ENCODE results near the gene XPNPEP2. TPM values are rescaled to one million over a fixed set of nuclear protein-coding genes. Genes with fewer than 3 reads are reported as not detected.

The XPNPEP2 gene, protein sequence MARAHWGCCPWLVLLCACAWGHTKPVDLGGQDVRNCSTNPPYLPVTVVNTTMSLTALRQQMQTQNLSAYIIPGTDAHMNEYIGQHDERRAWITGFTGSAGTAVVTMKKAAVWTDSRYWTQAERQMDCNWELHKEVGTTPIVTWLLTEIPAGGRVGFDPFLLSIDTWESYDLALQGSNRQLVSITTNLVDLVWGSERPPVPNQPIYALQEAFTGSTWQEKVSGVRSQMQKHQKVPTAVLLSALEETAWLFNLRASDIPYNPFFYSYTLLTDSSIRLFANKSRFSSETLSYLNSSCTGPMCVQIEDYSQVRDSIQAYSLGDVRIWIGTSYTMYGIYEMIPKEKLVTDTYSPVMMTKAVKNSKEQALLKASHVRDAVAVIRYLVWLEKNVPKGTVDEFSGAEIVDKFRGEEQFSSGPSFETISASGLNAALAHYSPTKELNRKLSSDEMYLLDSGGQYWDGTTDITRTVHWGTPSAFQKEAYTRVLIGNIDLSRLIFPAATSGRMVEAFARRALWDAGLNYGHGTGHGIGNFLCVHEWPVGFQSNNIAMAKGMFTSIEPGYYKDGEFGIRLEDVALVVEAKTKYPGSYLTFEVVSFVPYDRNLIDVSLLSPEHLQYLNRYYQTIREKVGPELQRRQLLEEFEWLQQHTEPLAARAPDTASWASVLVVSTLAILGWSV
- total RNA-seq: not detected in 2 replicates

DNA sequence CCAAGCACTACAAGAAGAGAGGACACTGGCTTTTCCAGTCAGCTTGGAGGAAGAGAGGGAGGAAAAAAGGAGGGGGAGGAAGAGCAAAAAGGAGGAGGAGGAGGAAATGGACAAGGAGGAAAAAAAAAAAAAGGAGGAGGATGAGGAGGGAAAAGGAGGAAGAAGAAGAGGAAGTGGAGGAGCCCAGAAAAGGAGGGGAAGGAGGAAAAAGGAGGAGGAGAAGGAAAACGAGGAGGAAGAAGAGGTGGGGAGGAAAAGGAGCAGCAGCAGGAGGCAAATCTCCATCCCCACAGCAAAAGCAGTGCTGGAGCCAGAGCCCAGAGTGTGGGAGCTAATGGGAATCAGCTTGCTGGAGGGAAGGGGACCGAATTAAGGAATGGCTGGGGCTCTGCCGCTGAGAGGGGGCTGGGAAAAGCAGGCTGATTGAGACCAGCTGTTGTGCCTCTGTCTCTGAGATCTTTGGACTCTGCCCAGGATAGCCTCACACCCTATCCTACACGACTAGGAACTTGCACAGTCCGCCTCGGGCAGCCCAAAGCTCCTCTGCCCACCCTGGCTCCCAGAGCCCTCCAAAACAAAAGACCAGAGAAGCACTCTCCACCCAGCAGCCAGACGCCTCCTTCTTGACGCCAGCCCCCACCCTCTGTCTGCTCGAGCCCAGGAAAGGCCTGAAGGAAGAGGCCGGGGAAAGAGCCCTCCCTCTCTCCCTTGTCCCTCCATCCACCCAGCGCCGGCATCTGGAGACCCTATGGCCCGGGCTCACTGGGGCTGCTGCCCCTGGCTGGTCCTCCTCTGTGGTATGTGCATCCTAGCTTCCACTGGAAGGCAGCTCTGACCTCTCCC, at the start of gene XPNPEP2:
XPNPEP2 (plus strand) TSS at position 514 of the 843 bp plus-strand sequence; CDS start at position 749, 235 bp downstream.

DNA sequence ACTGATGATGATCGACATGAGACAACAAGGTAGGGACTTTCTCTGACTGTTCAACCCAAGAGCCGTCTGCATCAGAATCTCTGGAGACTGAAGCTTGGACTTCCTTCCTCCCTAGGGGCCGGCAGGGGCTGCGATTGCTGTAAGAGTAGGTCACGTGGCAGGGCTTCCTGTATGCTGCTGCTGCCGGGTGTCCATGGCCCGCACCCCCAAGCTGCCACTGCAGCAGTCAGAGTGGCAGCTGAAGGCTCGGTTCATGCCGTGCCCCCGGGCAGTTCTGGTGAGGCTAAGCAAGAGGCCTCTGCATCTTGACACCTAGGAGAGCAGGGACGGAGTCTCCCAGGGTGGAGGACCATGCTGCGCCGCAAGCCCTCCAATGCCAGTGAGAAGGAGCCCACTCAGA, 41.0 kb downstream of the XPNPEP2 start, which contains the start of gene SASH3:
SASH3 (plus strand) TSS at position 203 of the 400 bp plus-strand sequence; CDS start at position 352, 149 bp downstream.

Other genes with a start within 250 kb of the XPNPEP2 start
- gene SMARCA1, start 215.5 kb upstream of the XPNPEP2 start, total RNA-seq: 5.5 and 27.0 TPM in 2 replicates
- gene OCRL, start 198.7 kb upstream of the XPNPEP2 start, total RNA-seq: 27.0 and 38.2 TPM in 2 replicates
- under 0.01 and 0.07 TPM in 2 replicates for gene APLN, start 84.0 kb upstream of the XPNPEP2 start, total RNA-seq
- gene SASH3, start 41.0 kb downstream of the XPNPEP2 start, total RNA-seq: not detected in 2 replicates
- gene ZDHHC9, start 104.9 kb downstream of the XPNPEP2 start, total RNA-seq: 16.4 and 32.7 TPM in 2 replicates
- 18.5 and 33.3 TPM in 2 replicates for gene UTP14A, start 167.2 kb downstream of the XPNPEP2 start, total RNA-seq
- gene BCORL1, start 243.7 kb downstream of the XPNPEP2 start, total RNA-seq: 1.0 and 5.1 TPM in 2 replicates

Measured in nasal cavity respiratory epithelium epithelial cell of viscerocranial mucosa (primary cell).